Breast epithelium (tissue), 3 donors: ENCODE results near the gene TCEAL3.

Source experiments
- POLR2A ChIP-seq: fragments of 450-650 bp; IDR thresholded peaks from one replicate; pipeline ENCODE4 v1.6.1; 2016; ENCODE audit warnings: antibody characterized with exemption, mild to moderate bottlenecking, moderate library complexity
- POLR2AphosphoS5 ChIP-seq, 3 donors: sonication (generic); formaldehyde crosslinking; IDR thresholded peaks; one replicate each; pipeline ENCODE4 v1.6.1; 2017; ENCODE audit warnings: antibody characterized with exemption in 3 of 3

- TF ChIP-seq POLR2A (no peak), POLR2AphosphoS5 (IDR thresholded peaks at IDR 0.05) (no peak)
These were observed 30.0 kb downstream of the TCEAL3 start for GRCh38 chrX:103637604-103638338.
